ENCODE measurements around the gene FOSL2.

DNA sequence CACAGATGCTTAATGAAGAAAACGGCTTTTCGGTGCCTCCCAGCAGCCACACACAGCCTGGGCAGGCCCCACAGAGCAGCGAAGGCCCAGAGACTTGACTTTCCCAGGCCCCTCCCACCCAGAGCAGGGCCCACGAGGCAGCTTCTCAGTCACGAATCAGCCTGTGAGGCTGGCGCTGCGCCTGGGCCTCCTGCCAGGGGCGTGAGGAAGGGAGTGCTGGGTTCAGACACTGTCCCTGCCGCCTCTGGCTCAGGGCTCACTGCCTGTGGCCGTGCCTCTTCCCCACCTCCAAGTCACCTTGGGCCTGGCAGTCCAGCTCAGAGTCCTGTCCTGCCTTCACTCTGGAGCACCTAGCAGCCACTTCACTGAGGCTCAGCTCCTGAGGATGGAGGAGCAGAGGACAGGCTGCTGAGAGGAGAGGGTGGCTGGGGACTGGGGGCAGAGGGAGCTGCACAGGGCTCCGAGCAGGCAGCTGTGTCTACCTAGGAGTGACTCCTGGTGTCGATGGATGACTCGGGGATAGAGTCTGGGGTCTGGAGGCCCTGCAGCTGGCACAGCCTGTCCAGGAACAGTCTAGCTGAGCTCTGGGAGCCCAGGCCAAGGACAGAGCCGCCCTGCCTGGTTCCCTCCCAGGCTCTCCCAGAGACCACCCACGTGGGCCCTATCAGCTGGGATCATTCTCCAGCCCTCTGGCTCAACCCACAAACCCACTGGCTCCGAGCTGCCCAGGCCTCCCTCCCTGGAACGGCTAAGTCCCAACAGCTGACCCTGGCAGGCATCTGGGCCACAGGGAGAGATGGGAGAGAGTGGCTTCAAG, 36.4 kb upstream of the FOSL2 start:
- no peak for TF ChIP-seq EZH2 (IDR thresholded peaks at IDR 0.05; ENCODE audit: borderline replicate concordance, low read depth, low read length, poor library complexity, severe bottlenecking)
- TF ChIP-seq, protein P1, sequence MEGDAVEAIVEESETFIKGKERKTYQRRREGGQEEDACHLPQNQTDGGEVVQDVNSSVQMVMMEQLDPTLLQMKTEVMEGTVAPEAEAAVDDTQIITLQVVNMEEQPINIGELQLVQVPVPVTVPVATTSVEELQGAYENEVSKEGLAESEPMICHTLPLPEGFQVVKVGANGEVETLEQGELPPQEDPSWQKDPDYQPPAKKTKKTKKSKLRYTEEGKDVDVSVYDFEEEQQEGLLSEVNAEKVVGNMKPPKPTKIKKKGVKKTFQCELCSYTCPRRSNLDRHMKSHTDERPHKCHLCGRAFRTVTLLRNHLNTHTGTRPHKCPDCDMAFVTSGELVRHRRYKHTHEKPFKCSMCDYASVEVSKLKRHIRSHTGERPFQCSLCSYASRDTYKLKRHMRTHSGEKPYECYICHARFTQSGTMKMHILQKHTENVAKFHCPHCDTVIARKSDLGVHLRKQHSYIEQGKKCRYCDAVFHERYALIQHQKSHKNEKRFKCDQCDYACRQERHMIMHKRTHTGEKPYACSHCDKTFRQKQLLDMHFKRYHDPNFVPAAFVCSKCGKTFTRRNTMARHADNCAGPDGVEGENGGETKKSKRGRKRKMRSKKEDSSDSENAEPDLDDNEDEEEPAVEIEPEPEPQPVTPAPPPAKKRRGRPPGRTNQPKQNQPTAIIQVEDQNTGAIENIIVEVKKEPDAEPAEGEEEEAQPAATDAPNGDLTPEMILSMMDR (conservative IDR thresholded peaks at IDR 0.05; ENCODE audit: low read depth, low read length), result no peak

All from A673 (cell line).